H9 (cell line): ENCODE results near the gene MICOS13. TPM values are rescaled to one million over a fixed set of nuclear protein-coding genes. Genes with fewer than 3 reads are reported as not detected.

Source experiments
- DNase-seq: peaks from one replicate; pipeline ENCODE4 v3.0.0-alpha.2; 2017
- H2AFZ ChIP-seq: one replicate; pipeline ENCODE4 v1.6.1; 2013; ENCODE audit warnings: mild to moderate bottlenecking, low read length, control low read depth, moderate library complexity
- H2AK5ac ChIP-seq: 2 replicates; pipeline ENCODE4 v1.6.1; 2013; ENCODE audit warnings: low read length, control low read depth, mixed read lengths; ENCODE audit not compliant: insufficient read length
- H2BK120ac ChIP-seq: one replicate; pipeline ENCODE4 v1.6.1; 2013; ENCODE audit warnings: low read depth, mild to moderate bottlenecking, low read length, control low read depth, inconsistent platforms; ENCODE audit not compliant: poor library complexity, severe bottlenecking
- H2BK12ac ChIP-seq: 2 replicates; pipeline ENCODE4 v1.6.1; 2013; ENCODE audit warnings: low read length, control low read depth, mixed read lengths, low read depth; ENCODE audit not compliant: insufficient read length
- H2BK15ac ChIP-seq: 2 replicates; pipeline ENCODE4 v1.6.1; 2013; ENCODE audit warnings: low read depth, low read length, control low read depth
- H2BK20ac ChIP-seq: one replicate; pipeline ENCODE4 v1.6.1; 2013; ENCODE audit warnings: low read depth, mild to moderate bottlenecking, low read length, control low read depth, inconsistent platforms; ENCODE audit not compliant: poor library complexity, severe bottlenecking
- H2BK5ac ChIP-seq: 2 replicates; pipeline ENCODE4 v1.6.1; 2013; ENCODE audit warnings: low read length, control low read depth, mixed read lengths; ENCODE audit not compliant: insufficient read length
- H3K14ac ChIP-seq: 2 replicates; pipeline ENCODE4 v1.6.1; 2013; ENCODE audit warnings: low read length, control low read depth; ENCODE audit not compliant: insufficient read depth
- H3K18ac ChIP-seq: 2 replicates; pipeline ENCODE4 v1.6.1; 2013; ENCODE audit warnings: low read depth, mild to moderate bottlenecking, mixed read lengths, low read length, control low read depth; ENCODE audit not compliant: insufficient read length
- H3K23ac ChIP-seq: 2 replicates; pipeline ENCODE4 v1.6.1; 2013; ENCODE audit warnings: low read length, control low read depth, mixed read lengths, low read depth; ENCODE audit not compliant: insufficient read length
- H3K23me2 ChIP-seq: 2 replicates; pipeline ENCODE4 v1.6.1; 2013; ENCODE audit warnings: low read depth, mild to moderate bottlenecking, mixed read lengths, low read length, control low read depth; ENCODE audit not compliant: insufficient read length, poor library complexity, severe bottlenecking
- H3K27ac ChIP-seq: 2 replicates; pipeline ENCODE4 v1.5.1; 2013; ENCODE audit warnings: low read length, control low read depth, mixed read lengths, low read depth; ENCODE audit not compliant: insufficient read length
- H3K27me3 ChIP-seq: 2 replicates; pipeline ENCODE4 v1.6.1; 2013; ENCODE audit warnings: low read length, control low read depth, inconsistent platforms; ENCODE audit not compliant: insufficient read depth
- H3K4ac ChIP-seq: 2 replicates; pipeline ENCODE4 v1.6.1; 2013; ENCODE audit warnings: low read depth, mild to moderate bottlenecking, control low read depth, inconsistent platforms, low read length, moderate library complexity
- H3K4me1 ChIP-seq: 2 replicates; pipeline ENCODE4 v1.6.1; 2013; ENCODE audit warnings: low read length, control low read depth, inconsistent platforms; ENCODE audit not compliant: insufficient read depth
- H3K4me2 ChIP-seq: 2 replicates; pipeline ENCODE4 v1.6.1; 2013; ENCODE audit warnings: low read length, control low read depth, mixed read lengths; ENCODE audit not compliant: insufficient read length, insufficient read depth
- H3K56ac ChIP-seq: 2 replicates; pipeline ENCODE4 v1.6.1; 2013; ENCODE audit warnings: low read depth, mild to moderate bottlenecking, mixed read lengths, low read length, control low read depth; ENCODE audit not compliant: insufficient read length
- H3K79me1 ChIP-seq: 2 replicates; pipeline ENCODE4 v1.6.1; 2013; ENCODE audit warnings: low read depth, mild to moderate bottlenecking, moderate library complexity, low read length, control low read depth, inconsistent platforms; ENCODE audit not compliant: insufficient read depth, poor library complexity, severe bottlenecking
- H3K79me2 ChIP-seq: 2 replicates; pipeline ENCODE4 v1.6.1; 2013; ENCODE audit warnings: low read length, control low read depth, inconsistent platforms; ENCODE audit not compliant: insufficient read depth
- H3K9ac ChIP-seq: 2 replicates; pipeline ENCODE4 v1.6.1; 2013; ENCODE audit warnings: low read length, control low read depth, mixed read lengths; ENCODE audit not compliant: insufficient read length; ENCODE audit errors: extremely low read depth
- H3K9me3 ChIP-seq: one replicate; pipeline ENCODE4 v1.6.1; 2013; ENCODE audit warnings: low read depth, low read length, inconsistent platforms; ENCODE audit not compliant: control insufficient read depth
- H3T11ph ChIP-seq: one replicate; pipeline ENCODE4 v1.6.1; 2013; ENCODE audit warnings: mild to moderate bottlenecking, low read length, control low read depth, inconsistent platforms
- H4K20me1 ChIP-seq: one replicate; pipeline ENCODE4 v1.6.1; 2013; ENCODE audit not compliant: control insufficient read depth, insufficient read length, insufficient read depth
- H4K5ac ChIP-seq: 2 replicates; pipeline ENCODE4 v1.6.1; 2013; ENCODE audit warnings: low read depth, mild to moderate bottlenecking, mixed read lengths, low read length, control low read depth; ENCODE audit not compliant: insufficient read length
- H4K8ac ChIP-seq: replicated peaks from 2 replicates; pipeline ENCODE4 v1.6.1; 2013; ENCODE audit warnings: low read length, control low read depth, mixed read lengths, low read depth; ENCODE audit not compliant: insufficient read length
- H4K91ac ChIP-seq: 2 replicates; pipeline ENCODE4 v1.6.1; 2013; ENCODE audit warnings: low read depth, mild to moderate bottlenecking, moderate library complexity, mixed read lengths, low read length, control low read depth; ENCODE audit not compliant: insufficient read length
- H3K27ac Mint-ChIP-seq, 3 experiments: 2 replicates in 2 of 3; 3 replicates in 1 of 3; pipeline ENCODE4 v1.8.0; 2020 to 2021; ENCODE audit warnings: mixed read lengths in 3 of 3, mild to moderate bottlenecking in 1 of 3, moderate library complexity in 1 of 3
- H3K27me3 Mint-ChIP-seq: 2 replicates; pipeline ENCODE4 v1.8.0; 2021; ENCODE audit warnings: low read depth, mild to moderate bottlenecking, moderate library complexity, mixed read lengths
- H3K36me3 Mint-ChIP-seq, 3 experiments: 2 replicates in 2 of 3; 3 replicates in 1 of 3; pipeline ENCODE4 v1.8.0; 2020 to 2021; ENCODE audit warnings: low read depth in 3 of 3, mixed read lengths in 3 of 3; ENCODE audit not compliant: insufficient read depth in 1 of 3
- H3K4me1 Mint-ChIP-seq, 2 experiments: 2 replicates each; pipeline ENCODE4 v1.8.0; 2020; ENCODE audit warnings: mixed read lengths in 2 of 2
- H3K4me3 Mint-ChIP-seq, 2 experiments: 2 replicates in 1 of 2; 3 replicates in 1 of 2; pipeline ENCODE4 v1.8.0; 2020 to 2021; ENCODE audit warnings: mild to moderate bottlenecking in 2 of 2, mixed read lengths in 2 of 2, moderate library complexity in 1 of 2
- H3K9me3 Mint-ChIP-seq, 2 experiments: 2 replicates in 1 of 2; 3 replicates in 1 of 2; pipeline ENCODE4 v1.8.0; 2020; ENCODE audit warnings: mild to moderate bottlenecking in 2 of 2, mixed read lengths in 2 of 2, moderate library complexity in 1 of 2
- CTCF ChIP-seq: fragments of 200-600 bp; sonication (generic); conservative IDR thresholded peaks from 3 replicates; pipeline ENCODE4 v1.8.0; 2021; ENCODE audit warnings: antibody characterized with exemption, mild to moderate bottlenecking
- WGBS: extraction: QIAGEN DNeasy Blood & Tissue Kit; methylation state at CpG from one replicate; pipeline ENCODE4 v1.1.7; 2013; ENCODE audit warnings: missing lambda C conversion rate, low lambda C conversion rate, mixed read lengths; ENCODE audit not compliant: insufficient read length; ENCODE audit errors: extremely low coverage; 5-methylcytosine and 5-hydroxymethylcytosine counted together
- total RNA-seq: library from RNA; stranded (reverse); gene quantifications from 2 replicates; pipeline ENCODE4 v1.2.1, GENCODE V29; 2021

MICOS13 gene
- total RNA-seq, 1 experiment from 2014 or later = 23.8 TPM

GRCh38 chr19:5652261-5652660 lies 28.1 kb downstream of the MICOS13 start:
- H4K8ac ChIP-seq = no peak overlapping the region
- H3K23me2 ChIP-seq = no peaks in the 10 kb centered on the region
- WGBS = no CpG with 5 or more reads among the region's 10 CpGs
- no peak overlapping the region for H2AK5ac ChIP-seq
- no peak overlapping the region for H2BK20ac ChIP-seq
- H3K27ac Mint-ChIP-seq = no peak overlapping the region
- H4K91ac ChIP-seq = no peak overlapping the region
- peaks cover 53 to 91% (median 80%) of the 10 kb centered on the region in 3 experiments; a peak in 6 of 7 replicates for H3K36me3 Mint-ChIP-seq
- H3K9ac ChIP-seq = no peak overlapping the region
- H3K79me2 ChIP-seq = no peaks in the 10 kb centered on the region
- no peak overlapping the region for H3K56ac ChIP-seq
- H3K27ac ChIP-seq = no peak overlapping the region
- H3K4me1 ChIP-seq = no peaks in the 10 kb centered on the region
- no peak for DNase-seq
- no peaks in the 10 kb centered on the region for H3K27me3 Mint-ChIP-seq
- no peak overlapping the region for H3T11ph ChIP-seq
- no peaks in the 10 kb centered on the region for H3K9me3 ChIP-seq
- H3K18ac ChIP-seq = no peak overlapping the region
- no peak overlapping the region for H2BK15ac ChIP-seq
- no peaks in the 10 kb centered on the region for H3K9me3 Mint-ChIP-seq
- H3K27me3 ChIP-seq = no peaks in the 10 kb centered on the region
- H4K5ac ChIP-seq = no peak overlapping the region
- H2BK120ac ChIP-seq = no peak overlapping the region
- no peaks in the 10 kb centered on the region for H3K79me1 ChIP-seq
- no peak overlapping the region for H3K14ac ChIP-seq
- no peak overlapping the region for H2BK12ac ChIP-seq
- H2BK5ac ChIP-seq = no peak overlapping the region
- no peak overlapping the region for H3K4me3 Mint-ChIP-seq
- H4K20me1 ChIP-seq = no peaks in the 10 kb centered on the region
- no peak overlapping the region for H2AFZ ChIP-seq
- H3K4me2 ChIP-seq = no peak overlapping the region
- no peak overlapping the region for H3K4ac ChIP-seq
- no peaks in the 10 kb centered on the region for H3K4me1 Mint-ChIP-seq
- H3K23ac ChIP-seq = no peak overlapping the region
- TF ChIP-seq CTCF = no peak
